GM06990 (cell line): ENCODE measurements around the gene GLP2R.

Experiments
- DNase-seq: peaks from one replicate; pipeline ENCODE4 v3.0.0-alpha.2; 2011; ENCODE audit not compliant: insufficient read length; ENCODE audit errors: extremely low read depth
- H3K27me3 ChIP-seq: replicated peaks from 2 replicates; pipeline ENCODE4 v1.6.0; 2011; ENCODE audit warnings: low read length; ENCODE audit not compliant: control insufficient read depth, insufficient read depth
- H3K36me3 ChIP-seq: 2 replicates; pipeline ENCODE4 v1.5.1; 2011; ENCODE audit warnings: low read length; ENCODE audit not compliant: control insufficient read depth, insufficient read depth
- H3K4me3 ChIP-seq: replicated peaks from 2 replicates; pipeline ENCODE4 v1.5.1; 2011; ENCODE audit warnings: low read depth, mild to moderate bottlenecking, control low read depth, low read length
- TF ChIP-seq, protein P1 (sequence below): IDR thresholded peaks from 2 replicates; pipeline ENCODE4 v1.5.1; 2011; ENCODE audit warnings: low read length, control low read depth, mild to moderate bottlenecking, inconsistent platforms; ENCODE audit not compliant: insufficient read depth, poor library complexity, severe bottlenecking

Gene GLP2R

DNA sequence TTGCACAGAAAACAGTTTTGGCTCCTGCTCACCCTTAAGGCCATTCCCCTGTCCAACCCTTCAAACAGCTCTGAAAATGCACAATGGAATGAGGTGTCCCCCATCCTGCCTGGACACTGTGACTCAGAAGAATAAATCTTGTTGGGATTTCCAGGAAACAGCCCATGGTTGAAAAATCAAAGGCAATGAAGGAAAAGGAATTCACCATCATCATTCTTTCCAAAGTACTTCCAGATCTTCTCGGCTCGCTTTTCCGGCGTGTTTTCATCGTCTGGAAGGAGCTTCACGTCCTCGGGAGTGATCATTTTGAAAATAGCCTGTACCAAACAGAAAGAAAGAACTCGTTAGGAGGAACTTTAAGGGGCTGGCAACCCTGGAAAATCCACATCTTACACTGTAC lies 75.1 kb downstream of the GLP2R start:
- DNase-seq, result no peak
- peaks cover 1% of the 10 kb centered on the region; the same call in 1 of the 2 replicates for H3K27me3 ChIP-seq
- TF ChIP-seq, protein P1, sequence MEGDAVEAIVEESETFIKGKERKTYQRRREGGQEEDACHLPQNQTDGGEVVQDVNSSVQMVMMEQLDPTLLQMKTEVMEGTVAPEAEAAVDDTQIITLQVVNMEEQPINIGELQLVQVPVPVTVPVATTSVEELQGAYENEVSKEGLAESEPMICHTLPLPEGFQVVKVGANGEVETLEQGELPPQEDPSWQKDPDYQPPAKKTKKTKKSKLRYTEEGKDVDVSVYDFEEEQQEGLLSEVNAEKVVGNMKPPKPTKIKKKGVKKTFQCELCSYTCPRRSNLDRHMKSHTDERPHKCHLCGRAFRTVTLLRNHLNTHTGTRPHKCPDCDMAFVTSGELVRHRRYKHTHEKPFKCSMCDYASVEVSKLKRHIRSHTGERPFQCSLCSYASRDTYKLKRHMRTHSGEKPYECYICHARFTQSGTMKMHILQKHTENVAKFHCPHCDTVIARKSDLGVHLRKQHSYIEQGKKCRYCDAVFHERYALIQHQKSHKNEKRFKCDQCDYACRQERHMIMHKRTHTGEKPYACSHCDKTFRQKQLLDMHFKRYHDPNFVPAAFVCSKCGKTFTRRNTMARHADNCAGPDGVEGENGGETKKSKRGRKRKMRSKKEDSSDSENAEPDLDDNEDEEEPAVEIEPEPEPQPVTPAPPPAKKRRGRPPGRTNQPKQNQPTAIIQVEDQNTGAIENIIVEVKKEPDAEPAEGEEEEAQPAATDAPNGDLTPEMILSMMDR, result no peak
- no peak overlapping the region for H3K4me3 ChIP-seq
- H3K36me3 ChIP-seq, result no peaks in the 10 kb centered on the region

DNA sequence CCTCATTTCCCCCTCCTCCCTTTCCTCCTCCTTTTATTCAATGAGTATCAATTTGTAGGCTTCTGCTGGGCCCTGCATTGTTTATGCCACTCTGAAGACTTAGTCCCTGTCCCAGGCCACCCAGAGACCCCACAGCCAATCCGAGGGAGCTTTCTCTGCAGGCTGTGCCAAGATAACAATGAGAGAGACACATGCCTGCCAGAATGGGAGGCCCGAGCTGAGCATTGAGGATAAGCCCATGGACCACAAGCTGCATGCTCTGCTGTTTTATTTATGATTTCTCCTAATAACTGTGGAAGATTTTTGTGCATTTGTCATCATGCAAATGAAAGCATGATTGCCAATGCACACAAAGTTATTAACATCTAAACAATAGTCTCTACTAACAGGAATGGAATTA lies 76.4 kb downstream of the GLP2R start:
- Histone ChIP-seq H3K27me3 (peaks cover 1% of the 10 kb centered on the region; the same call in 1 of the 2 replicates), H3K4me3 (no peak overlapping the region), H3K36me3 (no peaks in the 10 kb centered on the region)
- no peak for DNase-seq
- TF ChIP-seq, protein P1, result no peak

DNA sequence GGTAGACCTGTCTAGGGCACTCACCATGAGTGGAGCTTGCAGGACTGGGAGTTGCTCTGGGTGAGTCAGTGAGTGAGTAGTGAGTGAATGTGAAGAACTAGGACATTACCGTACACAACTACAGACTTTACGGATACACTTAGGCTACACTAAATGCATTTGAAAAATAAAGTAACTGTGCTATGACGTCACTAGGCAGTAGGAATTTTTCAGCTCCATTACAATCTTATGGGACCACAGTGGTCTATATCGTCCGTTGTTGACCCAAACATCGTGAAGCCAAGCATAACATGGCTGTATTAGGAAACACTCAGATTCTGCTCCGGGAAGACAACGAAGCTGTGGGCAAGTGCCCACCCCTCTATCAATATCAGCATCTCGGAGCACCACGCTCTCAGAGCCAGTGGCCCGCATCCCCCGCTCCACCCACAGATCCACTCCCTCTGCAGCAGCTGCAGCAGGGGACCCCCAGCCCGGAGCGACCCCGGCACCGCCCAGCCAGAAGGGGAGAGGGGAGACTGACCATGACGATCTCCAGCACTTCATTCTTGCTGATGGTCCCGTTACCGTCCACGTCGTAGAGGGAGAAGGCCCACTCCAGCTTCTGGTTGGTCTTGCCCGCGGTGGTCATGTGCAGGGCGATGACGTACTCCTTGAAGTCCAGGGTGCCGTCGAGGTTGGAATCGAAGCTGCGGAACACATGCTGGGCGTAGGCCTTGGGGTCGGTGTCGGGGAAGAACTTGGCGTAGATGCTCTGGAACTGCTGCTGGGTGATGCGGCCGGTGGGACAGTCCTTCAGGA lies 78.8 kb downstream of the GLP2R start:
- TF ChIP-seq, protein P1, result no peak
- Histone ChIP-seq H3K36me3 (no peaks in the 10 kb centered on the region), H3K27me3 (peaks cover 1% of the 10 kb centered on the region; the same call in 1 of the 2 replicates), H3K4me3 (no peak overlapping the region)
- no peak for DNase-seq

DNA sequence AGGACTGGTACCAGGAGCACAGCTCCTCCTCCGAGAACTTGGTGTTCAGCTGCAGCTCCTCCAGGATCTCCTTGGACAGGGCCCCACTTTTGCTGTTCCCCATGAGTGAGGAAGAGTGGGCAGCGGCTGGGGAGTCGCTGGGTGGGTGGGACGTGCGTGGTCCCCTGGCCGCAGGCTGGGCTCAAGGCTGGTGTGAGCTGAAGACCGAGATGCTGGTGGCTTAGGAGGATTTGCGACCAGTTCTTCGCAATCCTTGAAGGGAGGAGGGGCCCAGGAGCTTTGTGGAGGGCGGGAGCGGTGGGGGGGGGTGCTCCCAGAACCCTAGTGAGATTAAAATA lies 79.3 kb downstream of the GLP2R start, which contains the start of gene RCVRN:
Gene RCVRN, minus strand, starts transcription at position 194 of the 338 bp plus-strand sequence. Its CDS starts 91 bp downstream, at position 103.
- TF ChIP-seq, protein P1, result no peak
- Histone ChIP-seq H3K27me3 (peaks cover 1% of the 10 kb centered on the region; the same call in 1 of the 2 replicates), H3K4me3 (no peak within 1 kb of the TSS), H3K36me3 (no peaks in the 10 kb centered on the region)
- DNase-seq, result no peak

DNA sequence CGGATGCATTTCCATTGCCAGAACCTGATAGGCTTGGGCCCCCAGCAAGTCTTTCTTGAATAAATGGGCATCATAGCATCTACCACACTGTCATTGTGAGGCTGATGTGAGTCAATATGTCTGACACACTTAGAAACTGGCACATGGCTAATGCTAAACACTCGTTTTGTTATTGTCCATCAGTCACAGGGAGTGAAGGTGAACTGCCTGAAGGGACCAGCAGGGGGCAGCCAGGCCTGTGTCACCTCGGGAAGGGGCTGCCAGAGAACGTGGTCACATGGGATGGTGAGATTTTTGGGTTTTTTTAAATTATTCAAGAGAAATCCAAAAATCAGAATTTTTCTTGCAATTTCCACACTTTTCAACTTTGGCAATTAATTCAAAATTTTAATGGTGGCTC lies 80.2 kb downstream of the GLP2R start:
- Histone ChIP-seq H3K27me3 (no peaks in the 10 kb centered on the region; the same call in 1 of the 2 replicates), H3K4me3 (no peak overlapping the region), H3K36me3 (no peaks in the 10 kb centered on the region)
- TF ChIP-seq, protein P1, result peak; percentile 84
- no peak for DNase-seq
